ENCODE results near the gene GJB3. TPM values are rescaled to one million over a fixed set of nuclear protein-coding genes. Genes with fewer than 3 reads are reported as not detected.

The GJB3 gene
- total and polyA plus RNA-seq, 10 of the 15 experiments (the other 5 are each of a cell fraction or from before 2014, with no cell fraction given), result not detected

GRCh38 chr1:34794790-34795180 is 13.8 kb downstream of the GJB3 start:
- H3K4me3 ChIP-seq, result no peak overlapping the region
- ChIA-PET CTCF (no interaction called here), POLR2A (no interaction called here), SMC1A (ENCODE audit: uncharacterized antibody, unreplicated experiment) (no interaction called here), RAD21 (ENCODE audit: unreplicated experiment) (no interaction called here)
- FAIRE-seq, result no peak
- no peaks in the 10 kb centered on the region for H3K36me3 ChIP-seq (ENCODE audit: control insufficient read depth in 2 of 2, insufficient read depth in 2 of 2, low read length in 1 of 2)
- no peaks in the 10 kb centered on the region for H4K20me1 ChIP-seq (ENCODE audit: control insufficient read depth, insufficient read depth)
- no peaks in the 10 kb centered on the region; the same call in 2 of the 3 replicates for H3K9me3 ChIP-seq (replicated peaks; ENCODE audit: control insufficient read depth, insufficient read depth, low read length)
- no TSS peak for BruUV-seq (replicated peaks)
- TF ChIP-seq KDM1A (IDR thresholded peaks at IDR 0.05; ENCODE audit: borderline replicate concordance) (no peak), JUNB (IDR thresholded peaks at IDR 0.05) (no peak), BCL11A (IDR thresholded peaks at IDR 0.05; ENCODE audit: low read depth, low read length) (no peak), TCF12 (IDR thresholded peaks at IDR 0.05; ENCODE audit: low read depth, low read length) (no peak), MEF2A (IDR thresholded peaks at IDR 0.05; ENCODE audit: insufficient read depth, low read depth, low read length) (no peak), SRF (IDR thresholded peaks at IDR 0.05; ENCODE audit: low read depth in 2 of 2, low read length in 2 of 2) (no peak), SUPT20H (IDR thresholded peaks at IDR 0.05; ENCODE audit: borderline replicate concordance, control insufficient read depth, low read depth, low read length) (no peak), STAT1 (conservative IDR thresholded peaks at IDR 0.05) (no peak), USF1 (IDR thresholded peaks at IDR 0.05; ENCODE audit: borderline replicate concordance, extremely low read length, insufficient read depth, low read depth, low read length) (no peak), BRCA1 (IDR thresholded peaks at IDR 0.05; ENCODE audit: low read depth, low read length) (no peak), NFYA (IDR thresholded peaks at IDR 0.05; ENCODE audit: borderline replicate concordance, low read depth, low read length) (no peak), ZNF622 (IDR thresholded peaks at IDR 0.05) (no peak), CHD2 (IDR thresholded peaks at IDR 0.05; ENCODE audit: borderline replicate concordance, low read depth, low read length) (no peak)
- ATAC-seq, result no peak
- H3K27me3 ChIP-seq (replicated peaks in 1 of 2; ENCODE audit: control insufficient read depth in 2 of 2, insufficient read depth in 2 of 2, low read length in 1 of 2), result no peaks in the 10 kb centered on the region
- no peak overlapping the region for H3K27ac ChIP-seq (ENCODE audit: control insufficient read depth, insufficient read depth)
- H3K79me2 ChIP-seq (ENCODE audit: control insufficient read depth, insufficient read depth, low read length), result no peaks in the 10 kb centered on the region
- H2AFZ ChIP-seq (ENCODE audit: control insufficient read depth, low read depth, low read length), result no peak overlapping the region
- 66% methylated on average over 12 of the region's 12 CpGs for WGBS (ENCODE audit: insufficient coverage, insufficient replicate concordance, low lambda C conversion rate, missing lambda C conversion rate)
- H3K4me2 ChIP-seq (ENCODE audit: control insufficient read depth, insufficient read depth), result no peak overlapping the region
- DNase-seq (ENCODE audit: low read depth, low spot score), result no peak
- peaks cover 19% of the 10 kb centered on the region for H3K4me1 ChIP-seq (ENCODE audit: control insufficient read depth, insufficient read depth, low read length)
- intact Hi-C loops (cut with micrococcal nuclease; ENCODE audit: unreplicated experiment) (no loop called here), in situ Hi-C loops (cut with MboI) (no loop called here)
- H3K9ac ChIP-seq (ENCODE audit: control insufficient read depth, insufficient read depth, low read length), result no peak overlapping the region
